GM12878 (cell line): ENCODE data around the gene ARFGAP3.

ENCODE experiments used
- CTCF ChIP-seq, 3 experiments: IDR thresholded peaks in 2 of 3; conservative IDR thresholded peaks in 1 of 3; 2 replicates each; pipeline ENCODE4 v1.5.1; 2011; ENCODE audit warnings: low read depth in 3 of 3, low read length in 3 of 3, mild to moderate bottlenecking in 3 of 3, control low read depth in 2 of 3, moderate library complexity in 2 of 3, inconsistent platforms in 1 of 3, mixed read lengths in 1 of 3; ENCODE audit not compliant: control insufficient read depth in 2 of 3, insufficient read depth in 1 of 3; ENCODE audit errors: extremely low read depth in 1 of 3
- EP300 ChIP-seq, 2 experiments: fragments of 150-350 bp in 1 of 2; IDR thresholded peaks; 2 replicates each; pipeline ENCODE4 v1.6.1; 2011 to 2012; ENCODE audit warnings: low read depth in 2 of 2, low read length in 2 of 2, borderline replicate concordance in 1 of 2, improper control_type of control experiment in 1 of 2, inconsistent platforms in 1 of 2; ENCODE audit not compliant: control insufficient read depth in 1 of 2
- EZH2 ChIP-seq: IDR thresholded peaks from 2 replicates; pipeline ENCODE4 v1.6.1; 2012; ENCODE audit warnings: low read depth, mild to moderate bottlenecking, control low read depth, inconsistent platforms, low read length, borderline replicate concordance; ENCODE audit not compliant: control insufficient read depth
- FOXM1 ChIP-seq: IDR thresholded peaks from 2 replicates; pipeline ENCODE4 v1.6.1; 2012; ENCODE audit warnings: low read depth, mild to moderate bottlenecking, inconsistent platforms, low read length, moderate library complexity
- MYC ChIP-seq: IDR thresholded peaks from 2 replicates; pipeline ENCODE4 v1.6.1; 2011; ENCODE audit warnings: mild to moderate bottlenecking, low read length, moderate library complexity, inconsistent platforms; ENCODE audit not compliant: insufficient read depth, insufficient replicate concordance, insufficient read length, severe bottlenecking
- PML ChIP-seq: IDR thresholded peaks from 2 replicates; pipeline ENCODE4 v1.6.1; 2012; ENCODE audit warnings: low read length, inconsistent platforms
- SUPT20H ChIP-seq: IDR thresholded peaks from 2 replicates; pipeline ENCODE4 v1.6.1; 2011; ENCODE audit warnings: low read depth, mild to moderate bottlenecking, low read length, moderate library complexity, borderline replicate concordance; ENCODE audit not compliant: control insufficient read depth

- TF ChIP-seq MYC = no peak
- no peak for TF ChIP-seq EZH2
- no peak for TF ChIP-seq CTCF (IDR thresholded peaks at IDR 0.05 in 2 of 3, conservative IDR thresholded peaks at IDR 0.05 in 1 of 3; ENCODE audit: control insufficient read depth in 2 of 3, extremely low read depth in 1 of 3, insufficient read depth in 1 of 3, low read depth in 3 of 3, low read length in 3 of 3)
- no peak for TF ChIP-seq EP300 (IDR thresholded peaks at IDR 0.05; ENCODE audit: borderline replicate concordance in 1 of 2, control insufficient read depth in 1 of 2, low read depth in 2 of 2, low read length in 2 of 2)
- no peak for TF ChIP-seq FOXM1
- TF ChIP-seq SUPT20H = no peak
- TF ChIP-seq PML = no peak
Measured at GRCh38 chr22:42821386-42821785, 35.7 kb downstream of the ARFGAP3 start.
